Lung (tissue), 12 donors: ENCODE data around the gene TRIM4. TPM values are rescaled to one million over a fixed set of nuclear protein-coding genes. Genes with fewer than 3 reads are reported as not detected.

Experiments used
- ATAC-seq: fragments of 200-7000 bp; cut with Tn5 transposase; one replicate; pipeline ENCODE4 v1.9.1; 2020; ENCODE audit warnings: moderate number of reproducible peaks; ENCODE audit not compliant: insufficient read depth, low FRiP score
- DNase-seq, 3 donors: peaks; one replicate each; pipeline ENCODE4 v3.0.0-alpha.2; 2013 to 2017
- H3K27ac ChIP-seq, 2 donors: one replicate each; pipeline ENCODE4 v1.5.1; 2013; ENCODE audit warnings: mild to moderate bottlenecking in 2 of 2, moderate library complexity in 2 of 2, control low read depth in 1 of 2, inconsistent platforms in 1 of 2, low read depth in 1 of 2, low read length in 1 of 2
- H3K27me3 ChIP-seq, 3 donors: one replicate each; pipeline ENCODE4 v1.5.1; 2013; ENCODE audit warnings: low read length in 2 of 3; ENCODE audit not compliant: control insufficient read depth in 3 of 3, insufficient read depth in 3 of 3
- H3K36me3 ChIP-seq, 4 donors: one replicate each; pipeline ENCODE4 v1.5.1; 2013; ENCODE audit warnings: low read length in 4 of 4, mild to moderate bottlenecking in 1 of 4, moderate library complexity in 1 of 4; ENCODE audit not compliant: control insufficient read depth in 4 of 4, insufficient read depth in 4 of 4
- H3K4me1 ChIP-seq, 5 donors: one replicate each; pipeline ENCODE4 v1.5.1; 2013; ENCODE audit warnings: low read length in 5 of 5, mild to moderate bottlenecking in 2 of 5, moderate library complexity in 1 of 5; ENCODE audit not compliant: control insufficient read depth in 5 of 5, insufficient read depth in 5 of 5
- H3K4me3 ChIP-seq: one replicate; pipeline ENCODE4 v1.5.1; 2013; ENCODE audit warnings: mild to moderate bottlenecking, control low read depth, moderate library complexity
- H3K9ac ChIP-seq, 2 donors: one replicate each; pipeline ENCODE4 v1.5.1; 2013; ENCODE audit warnings: low read length in 2 of 2, control low read depth in 1 of 2; ENCODE audit not compliant: insufficient read depth in 1 of 2
- H3K9me3 ChIP-seq, 4 donors: one replicate each; pipeline ENCODE4 v1.5.1; 2013; ENCODE audit warnings: low read length in 3 of 4, mild to moderate bottlenecking in 1 of 4, moderate library complexity in 1 of 4; ENCODE audit not compliant: control insufficient read depth in 4 of 4, insufficient read depth in 3 of 4
- CTCF ChIP-seq: IDR thresholded peaks from 2 replicates; pipeline ENCODE4 v1.5.1; 2012; ENCODE audit warnings: mild to moderate bottlenecking; ENCODE audit errors: control extremely low read depth, extremely low read depth
- WGBS, 2 donors: extraction: QIAGEN DNeasy Blood & Tissue Kit; methylation state at CpG; one replicate each; pipeline ENCODE4 v1.1.7; 2013; 5-methylcytosine and 5-hydroxymethylcytosine counted together
- polyA plus RNA-seq, 2 donors: library from polyadenylated mRNA; stranded (reverse); fragments of 200-250 nt; gene quantifications; one replicate each; pipeline ENCODE4 v1.2.1, GENCODE V29; 2013
- total RNA-seq, 2 donors: library from RNA; depleted of rRNA in 1 of 2; stranded (reverse); fragments of >200 nt in 1 of 2; gene quantifications; one replicate each; pipeline ENCODE4 v1.2.1, GENCODE V29; 2014 to 2021
- donor health status: control.
- donor health status: control.
- donor health status: Bipolar disorder and iron deficiency.
- donor health status: healthy.
- donor health status: DM: yes; HTN: yes; CAD: no.

Gene TRIM4
- total and polyA plus RNA-seq, 4 donors, result 14.0 to 34.3 (median 21.7) TPM

GRCh38 chr7:99947608-99948007 lies 28.3 kb upstream of the TRIM4 start:
- 84 to 91% methylated on average over 1 of the region's 1 CpG for WGBS, 2 donors
- no peak for TF ChIP-seq CTCF
- Histone ChIP-seq H3K4me1 (no peaks in the 10 kb centered on the region), H3K27me3 (peaks cover 0 to 4% (median 0%) of the 10 kb centered on the region in 3 donors), H3K9ac (no peak overlapping the region), H3K36me3 (no peaks in the 10 kb centered on the region), H3K9me3 (peaks cover 0 to 3% (median 1%) of the 10 kb centered on the region in 4 donors), H3K27ac (no peak overlapping the region), H3K4me3 (no peak overlapping the region)
- ATAC-seq, result no peak
- DNase-seq, result no peak

DNA sequence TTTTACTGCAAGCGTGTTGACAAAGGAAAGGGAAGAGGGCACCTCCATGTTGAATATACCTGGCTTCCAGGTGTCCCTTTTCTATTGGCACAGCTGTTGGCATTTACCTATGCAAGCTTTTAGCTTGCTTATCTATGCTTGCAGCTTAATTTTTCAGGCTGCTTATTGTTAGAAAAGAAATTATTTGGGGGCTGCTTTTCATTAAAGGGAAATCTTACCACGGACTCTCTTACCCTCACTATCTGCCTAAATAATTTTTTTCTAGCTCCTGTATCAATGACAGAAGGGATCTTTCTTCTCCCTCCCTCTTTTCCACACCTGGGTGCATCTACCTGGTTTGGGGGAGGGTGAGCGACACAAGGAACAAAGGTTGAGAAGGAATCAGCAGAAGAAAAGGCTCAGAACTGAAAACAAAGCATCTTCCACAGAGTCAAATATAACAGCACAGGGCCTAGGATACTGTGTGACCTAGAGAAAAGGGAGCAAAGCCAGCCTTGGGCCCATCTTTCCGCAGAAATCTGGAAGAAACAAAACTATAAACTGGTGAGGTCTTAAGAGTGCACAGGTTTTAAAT lies 25.3 kb upstream of the TRIM4 start:
- H3K4me3 ChIP-seq, result no peak overlapping the region
- DNase-seq (no peak), ATAC-seq (no peak)
- H3K9me3 ChIP-seq, result no peaks in the 10 kb centered on the region
- TF ChIP-seq CTCF, result no peak
- no peaks in the 10 kb centered on the region for H3K4me1 ChIP-seq
- H3K9ac ChIP-seq, result no peak overlapping the region
- WGBS, 2 donors, result 64 to 67% methylated on average over 4 of the region's 4 CpGs
- H3K36me3 ChIP-seq, result no peaks in the 10 kb centered on the region
- peaks cover 0 to 4% (median 0%) of the 10 kb centered on the region in 3 donors for H3K27me3 ChIP-seq
- H3K27ac ChIP-seq, result no peak overlapping the region

GRCh38 chr7:99943641-99944496 lies 24.5 kb upstream of the TRIM4 start:
- Histone ChIP-seq H3K4me3 (no peak overlapping the region), H3K27me3 (peaks cover 0 to 4% (median 0%) of the 10 kb centered on the region in 3 donors), H3K27ac (no peak overlapping the region), H3K9ac (no peak overlapping the region), H3K4me1 (no peaks in the 10 kb centered on the region), H3K36me3 (no peaks in the 10 kb centered on the region), H3K9me3 (no peaks in the 10 kb centered on the region)
- TF ChIP-seq CTCF, result no peak
- 36 to 38% methylated on average over 14 of the region's 14 CpGs for WGBS, 2 donors
- DNase-seq (no peak), ATAC-seq (no peak)
